ENCODE data around the gene PPP1R9B. TPM values are rescaled to one million over a fixed set of nuclear protein-coding genes. Genes with fewer than 3 reads are reported as not detected.
A peak's percentile ranks its signal among the peaks of the same experiment; 100 is the strongest.

PPP1R9B gene
- total and polyA plus RNA-seq, 4 experiments from 2014 or later: 0.48 to 99.7 (median 49.9) TPM

DNA sequence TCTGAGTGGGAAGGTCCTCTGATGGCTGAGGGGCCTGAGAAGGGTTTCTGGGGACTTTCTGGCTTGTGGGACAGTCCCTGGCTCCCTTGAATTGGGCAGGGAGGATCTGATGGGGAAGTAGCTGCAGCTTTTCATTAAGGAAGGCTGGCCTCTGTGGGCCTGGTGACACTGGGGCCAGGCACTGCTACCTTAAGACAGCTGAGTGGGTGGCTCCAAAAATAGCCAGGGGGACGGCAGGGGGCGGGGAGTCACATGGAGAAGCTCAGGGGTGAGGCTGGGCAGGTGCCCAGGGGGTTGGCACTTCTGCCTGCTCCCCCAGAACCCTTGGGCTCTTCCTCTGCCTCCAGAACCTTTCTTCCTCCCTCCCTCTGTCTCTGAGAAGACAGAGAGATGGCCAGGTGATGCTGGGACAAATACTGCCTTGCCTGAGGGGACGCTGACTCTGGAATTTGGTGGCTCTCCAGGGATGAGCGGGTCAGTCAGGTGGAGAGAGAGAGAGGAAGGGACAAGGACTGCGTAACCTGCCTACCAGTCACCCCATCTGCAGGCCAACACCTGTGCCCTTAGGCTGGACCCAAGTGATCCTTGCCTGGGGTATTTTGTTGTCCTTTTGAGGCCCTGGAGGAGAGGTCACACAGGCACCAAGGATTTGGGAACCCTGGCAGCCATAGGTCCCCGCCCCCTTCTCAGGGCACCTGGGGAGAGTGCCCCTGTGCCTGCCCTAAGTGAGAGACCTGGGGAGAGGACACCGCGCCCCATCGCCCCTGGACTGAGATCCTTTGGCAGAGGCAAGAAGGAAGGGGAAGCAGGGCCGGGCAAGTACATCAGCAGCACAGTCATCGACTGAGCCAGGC lies 13.6 kb upstream of the PPP1R9B start:
- peaks cover 0 to 2% of the 10 kb centered on the region in 2 donors for H3K27me3 Mint-ChIP-seq
- no peaks in the 10 kb centered on the region for H3K36me3 Mint-ChIP-seq
- Histone ChIP-seq H3K36me3 (ENCODE audit: insufficient read depth, low read length) (no peaks in the 10 kb centered on the region), H3K4me1 (ENCODE audit: insufficient read depth, low read length) (peaks cover 25% of the 10 kb centered on the region), H3K4me3 (ENCODE audit: low read length in 2 of 2) (no peak overlapping the region), H3K9me3 (ENCODE audit: control insufficient read depth in 1 of 2, low read length in 2 of 2) (no peaks in the 10 kb centered on the region), H3K27ac (ENCODE audit: low read depth, low read length) (no peak overlapping the region), H3K27me3 (ENCODE audit: insufficient read depth, low read length) (no peaks in the 10 kb centered on the region)
- DNase-seq: peak in 1 of 5 donors; percentile 13
- peaks cover 20 to 45% (median 26%) of the 10 kb centered on the region in 4 donors for H3K4me1 Mint-ChIP-seq
- intact Hi-C loops (cut with micrococcal nuclease): no loop called here
- peak overlapping the region in 1 of 7 donors; percentile 15 for H3K27ac Mint-ChIP-seq
- CTCF ChIA-PET (ENCODE audit: partially characterized antibody): interaction anchor here (0.7 to 1.9 kb wide), 6 partner anchors 11 to 1348 kb away, joined by 3 to 17 read pairs (median 3); no protein-coding TSS in a partner anchor
- no peaks in the 10 kb centered on the region for H3K9me3 Mint-ChIP-seq
- POLR2A ChIA-PET (ENCODE audit: partially characterized antibody): interaction anchor here (0.9 kb wide), 1 partner anchor 13 kb away, joined by 3 read pairs; the partner anchor contains the start of gene PPP1R9B
- no peak overlapping the region for H3K4me3 Mint-ChIP-seq

DNA sequence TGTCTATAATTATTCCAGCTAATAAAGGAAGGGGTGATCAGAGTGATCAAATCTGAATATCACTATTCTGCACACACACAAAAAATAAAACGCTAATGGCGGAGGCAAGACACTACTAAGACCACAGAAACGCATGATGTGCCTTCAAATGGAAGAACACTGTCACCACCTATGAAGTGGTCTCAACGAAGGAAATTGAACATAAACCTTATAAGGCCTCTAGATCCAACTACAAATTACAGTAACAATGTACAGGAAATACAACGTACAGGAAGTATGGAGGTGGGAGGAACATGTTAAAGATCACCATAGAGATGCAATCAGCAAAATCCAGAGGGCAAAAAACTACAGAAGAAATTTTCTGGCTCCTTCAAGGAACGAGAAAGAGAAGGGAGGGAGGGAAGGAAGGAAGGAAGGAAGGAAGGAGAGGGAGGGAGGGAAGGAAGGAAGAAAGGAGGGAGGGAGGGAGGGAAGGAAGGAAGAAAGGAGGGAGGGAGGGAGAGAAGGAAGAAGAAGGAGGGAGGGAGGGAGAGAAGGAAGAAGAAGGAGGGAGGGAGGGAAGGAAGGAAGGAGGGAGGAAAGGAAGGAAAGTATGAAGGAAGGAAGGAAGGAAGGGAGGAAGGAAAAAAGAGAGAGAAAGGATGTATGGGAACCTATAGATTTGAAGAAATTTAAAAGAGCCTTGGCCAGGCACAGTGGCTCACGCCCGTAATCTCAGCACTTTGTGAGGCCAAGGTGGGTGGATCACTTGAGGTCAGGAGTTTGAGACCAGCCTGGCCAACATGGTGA lies 12.2 kb upstream of the PPP1R9B start:
- H3K27me3 Mint-ChIP-seq: no peaks in the 10 kb centered on the region
- Histone ChIP-seq H3K4me1 (ENCODE audit: insufficient read depth, low read length) (peaks cover 30% of the 10 kb centered on the region), H3K4me3 (ENCODE audit: low read length in 2 of 2) (no peak overlapping the region), H3K9me3 (ENCODE audit: control insufficient read depth in 1 of 2, low read length in 2 of 2) (no peaks in the 10 kb centered on the region), H3K27ac (ENCODE audit: low read depth, low read length) (peak overlapping the region; percentile 46), H3K36me3 (ENCODE audit: insufficient read depth, low read length) (no peaks in the 10 kb centered on the region), H3K27me3 (ENCODE audit: insufficient read depth, low read length) (no peaks in the 10 kb centered on the region)
- peaks cover 22 to 48% (median 29%) of the 10 kb centered on the region in 4 donors for H3K4me1 Mint-ChIP-seq
- H3K4me3 Mint-ChIP-seq: peak overlapping the region in 7 of 8 donors; percentile 8 to 86 (median 38)
- POLR2A ChIA-PET (ENCODE audit: partially characterized antibody): interaction anchor here (0.5 to 2.8 kb wide), 6 partner anchors 14 to 132 kb away, joined by 3 to 102 read pairs (median 5); partner anchors contain the start of gene PPP1R9B
- CTCF ChIA-PET (ENCODE audit: partially characterized antibody): interaction anchor here (0.8 to 2.8 kb wide), 18 partner anchors 9 to 135 kb away, joined by 3 to 118 read pairs (median 12); partner anchors contain the start of genes PPP1R9B and SAMD14
- peak overlapping the region; percentile 29 to 99 (median 74) for H3K27ac Mint-ChIP-seq
- peak in 1 of 5 donors; percentile 39 for DNase-seq
- intact Hi-C loops (cut with micrococcal nuclease): no loop called here
- no peaks in the 10 kb centered on the region for H3K9me3 Mint-ChIP-seq
- no peaks in the 10 kb centered on the region for H3K36me3 Mint-ChIP-seq

DNA sequence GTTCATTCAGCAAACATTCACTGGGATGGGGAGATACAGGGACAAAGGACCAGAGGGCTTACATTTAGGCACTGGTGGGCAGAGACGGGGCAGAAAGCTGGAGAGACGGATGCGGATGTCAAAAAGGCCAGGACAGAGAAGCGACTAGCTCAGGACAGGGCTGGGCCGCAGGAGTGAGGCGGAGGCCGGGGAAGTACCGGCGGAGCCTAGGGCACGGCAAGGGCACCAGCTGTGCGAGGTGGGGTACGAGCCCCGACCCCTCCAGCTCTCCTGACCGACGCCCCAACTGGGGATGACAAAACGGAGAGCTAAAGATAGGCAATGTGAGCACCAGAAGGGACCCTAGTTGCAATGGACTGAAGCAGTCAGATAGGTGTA lies 11.4 kb upstream of the PPP1R9B start:
- Mint-ChIP-seq H3K9me3 (no peaks in the 10 kb centered on the region), H3K36me3 (no peaks in the 10 kb centered on the region), H3K4me1 (peaks cover 23 to 53% (median 30%) of the 10 kb centered on the region in 4 donors), H3K27ac (peak overlapping the region; percentile 74 to 99 (median 93)), H3K4me3 (peak overlapping the region in 7 of 8 donors; percentile 59 to 86 (median 74)), H3K27me3 (no peaks in the 10 kb centered on the region)
- CTCF ChIA-PET (ENCODE audit: partially characterized antibody): interaction anchor here (1.2 to 2.8 kb wide), 20 partner anchors 8 to 136 kb away, joined by 3 to 118 read pairs (median 8); partner anchors contain the start of genes PPP1R9B and SAMD14
- no peaks in the 10 kb centered on the region for H3K9me3 ChIP-seq (ENCODE audit: control insufficient read depth in 1 of 2, low read length in 2 of 2)
- no peaks in the 10 kb centered on the region for H3K36me3 ChIP-seq (ENCODE audit: insufficient read depth, low read length)
- H3K27me3 ChIP-seq (ENCODE audit: insufficient read depth, low read length): no peaks in the 10 kb centered on the region
- intact Hi-C loops (cut with micrococcal nuclease): loop anchor here (1.0 to 2.0 kb wide), 3 partner anchors 11 to 67 kb away; partner anchors contain the start of gene PDK2
- peak overlapping the region; percentile 46 for H3K27ac ChIP-seq (ENCODE audit: low read depth, low read length)
- H3K4me1 ChIP-seq (ENCODE audit: insufficient read depth, low read length): peaks cover 34% of the 10 kb centered on the region
- DNase-seq: no peak
- POLR2A ChIA-PET (ENCODE audit: partially characterized antibody): interaction anchor here (0.5 to 2.8 kb wide), 9 partner anchors 13 to 315 kb away, joined by 3 to 102 read pairs (median 6); partner anchors contain the start of gene PPP1R9B
- H3K4me3 ChIP-seq (ENCODE audit: low read length in 2 of 2): peak overlapping the region in 1 of 2 donors; percentile 78

DNA sequence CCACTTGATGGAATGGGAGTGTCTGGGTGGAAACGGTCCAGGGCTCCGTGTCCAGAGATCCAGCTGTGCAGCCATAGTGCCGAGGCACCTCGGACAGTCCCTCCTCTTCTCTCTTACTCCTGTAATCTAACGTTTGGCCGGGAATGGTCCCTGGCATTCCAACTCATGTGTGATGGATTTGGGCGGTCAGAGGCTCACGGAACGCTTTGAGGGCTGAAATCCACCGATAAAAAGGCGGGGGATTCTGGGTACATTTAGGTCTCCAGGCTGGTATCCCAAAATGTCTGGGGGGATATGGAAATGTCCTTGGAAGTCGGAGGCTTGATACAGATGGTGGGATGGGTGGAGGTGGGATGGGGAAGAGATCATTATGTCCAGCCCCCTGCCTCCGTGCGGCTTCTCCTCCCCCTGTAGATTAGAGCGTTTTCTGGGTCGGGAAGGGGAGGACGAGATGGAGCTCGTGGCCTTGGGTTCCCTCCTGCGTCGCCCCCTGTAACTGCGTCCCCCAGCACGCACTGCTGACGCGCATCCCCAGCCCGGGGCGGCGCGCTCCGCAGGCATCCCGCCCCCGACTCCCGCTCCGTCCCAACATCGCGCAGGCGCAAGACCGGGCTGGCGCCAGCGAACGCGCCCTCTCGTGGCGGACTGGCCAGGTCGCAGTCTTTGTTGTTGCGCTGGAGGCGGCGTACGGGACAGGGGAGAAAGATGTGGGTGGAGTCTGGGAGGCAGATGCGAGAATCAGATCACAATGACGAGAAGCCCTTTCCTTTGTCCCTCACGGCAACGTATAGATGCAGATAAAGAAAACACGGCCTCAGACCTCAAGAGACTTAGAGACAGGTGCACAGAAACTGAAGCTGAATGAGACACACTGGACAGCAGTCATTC lies 10.8 kb upstream of the PPP1R9B start:
- ChIA-PET POLR2A (ENCODE audit: partially characterized antibody) (interaction anchor here (0.5 to 2.8 kb wide), 9 partner anchors 12 to 315 kb away, joined by 3 to 102 read pairs (median 6); partner anchors contain the start of genes PPP1R9B and SAMD14), CTCF (ENCODE audit: partially characterized antibody) (interaction anchor here (0.6 to 2.8 kb wide), 22 partner anchors 8 to 835 kb away, joined by 3 to 118 read pairs (median 8); partner anchors contain the start of genes PPP1R9B and SAMD14)
- no peaks in the 10 kb centered on the region for H3K9me3 Mint-ChIP-seq
- peaks cover 23 to 53% (median 30%) of the 10 kb centered on the region in 4 donors for H3K4me1 Mint-ChIP-seq
- peak; percentile 92 to 95 (median 93) for DNase-seq
- H3K27me3 Mint-ChIP-seq: no peaks in the 10 kb centered on the region
- intact Hi-C loops (cut with micrococcal nuclease): loop anchor here (1.0 to 2.0 kb wide), 3 partner anchors 10 to 66 kb away; partner anchors contain the start of gene PDK2
- H3K27ac Mint-ChIP-seq: peak overlapping the region; percentile 45 to 99 (median 93)
- Histone ChIP-seq H3K9me3 (ENCODE audit: control insufficient read depth in 1 of 2, low read length in 2 of 2) (no peaks in the 10 kb centered on the region), H3K4me1 (ENCODE audit: insufficient read depth, low read length) (peaks cover 34% of the 10 kb centered on the region), H3K27ac (ENCODE audit: low read depth, low read length) (peak overlapping the region; percentile 46), H3K27me3 (ENCODE audit: insufficient read depth, low read length) (no peaks in the 10 kb centered on the region), H3K4me3 (ENCODE audit: low read length in 2 of 2) (peak overlapping the region; percentile 76 to 78), H3K36me3 (ENCODE audit: insufficient read depth, low read length) (no peaks in the 10 kb centered on the region)
- no peaks in the 10 kb centered on the region for H3K36me3 Mint-ChIP-seq
- H3K4me3 Mint-ChIP-seq: peak overlapping the region; percentile 59 to 86 (median 74)

DNA sequence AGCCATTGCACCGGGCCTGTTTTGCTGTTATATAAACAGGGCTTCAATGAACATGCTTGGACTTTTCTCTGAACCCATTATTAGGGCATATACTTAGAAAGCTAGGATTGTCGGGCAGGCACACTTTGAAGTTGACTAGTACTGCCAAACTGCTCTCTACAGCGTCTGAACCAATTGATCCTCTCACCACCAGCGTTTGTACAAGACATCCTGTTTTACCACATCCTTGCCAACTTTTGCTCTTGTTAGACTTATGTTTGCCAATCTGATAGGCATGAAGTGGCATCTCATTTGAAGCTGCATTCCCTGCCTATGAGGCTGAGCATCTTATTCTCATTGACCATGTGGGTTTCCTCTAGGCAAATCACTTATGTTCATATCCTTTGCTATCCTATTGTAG lies 7.4 kb upstream of the PPP1R9B start:
- peak overlapping the region in 5 of 7 donors; percentile 9 to 80 (median 74) for H3K27ac Mint-ChIP-seq
- no peak overlapping the region for H3K4me3 ChIP-seq (ENCODE audit: low read length in 2 of 2)
- no peak overlapping the region for H3K27ac ChIP-seq (ENCODE audit: low read depth, low read length)
- POLR2A ChIA-PET (ENCODE audit: partially characterized antibody): interaction anchor here (0.8 to 2.2 kb wide), 6 partner anchors 9 to 22 kb away, joined by 3 to 13 read pairs (median 5); no protein-coding TSS in a partner anchor
- H3K36me3 Mint-ChIP-seq: no peaks in the 10 kb centered on the region
- no peaks in the 10 kb centered on the region for H3K36me3 ChIP-seq (ENCODE audit: insufficient read depth, low read length)
- peaks cover 25 to 54% (median 40%) of the 10 kb centered on the region in 4 donors for H3K4me1 Mint-ChIP-seq
- H3K27me3 Mint-ChIP-seq: no peaks in the 10 kb centered on the region
- no peaks in the 10 kb centered on the region for H3K27me3 ChIP-seq (ENCODE audit: insufficient read depth, low read length)
- CTCF ChIA-PET (ENCODE audit: partially characterized antibody): interaction anchor here (0.7 to 1.5 kb wide), 8 partner anchors 8 to 41 kb away, joined by 3 to 8 read pairs (median 4); no protein-coding TSS in a partner anchor
- DNase-seq: peak in 1 of 5 donors; percentile 34
- intact Hi-C loops (cut with micrococcal nuclease): no loop called here
- peak overlapping the region in 3 of 8 donors; percentile 12 to 40 (median 28) for H3K4me3 Mint-ChIP-seq
- H3K4me1 ChIP-seq (ENCODE audit: insufficient read depth, low read length): peaks cover 48% of the 10 kb centered on the region
- no peaks in the 10 kb centered on the region for H3K9me3 ChIP-seq (ENCODE audit: control insufficient read depth in 1 of 2, low read length in 2 of 2)
- no peaks in the 10 kb centered on the region for H3K9me3 Mint-ChIP-seq

Measured in CD4-positive, alpha-beta memory T cell (primary cell).